Measurements from ENCODE around the gene CRNN.

DNA sequence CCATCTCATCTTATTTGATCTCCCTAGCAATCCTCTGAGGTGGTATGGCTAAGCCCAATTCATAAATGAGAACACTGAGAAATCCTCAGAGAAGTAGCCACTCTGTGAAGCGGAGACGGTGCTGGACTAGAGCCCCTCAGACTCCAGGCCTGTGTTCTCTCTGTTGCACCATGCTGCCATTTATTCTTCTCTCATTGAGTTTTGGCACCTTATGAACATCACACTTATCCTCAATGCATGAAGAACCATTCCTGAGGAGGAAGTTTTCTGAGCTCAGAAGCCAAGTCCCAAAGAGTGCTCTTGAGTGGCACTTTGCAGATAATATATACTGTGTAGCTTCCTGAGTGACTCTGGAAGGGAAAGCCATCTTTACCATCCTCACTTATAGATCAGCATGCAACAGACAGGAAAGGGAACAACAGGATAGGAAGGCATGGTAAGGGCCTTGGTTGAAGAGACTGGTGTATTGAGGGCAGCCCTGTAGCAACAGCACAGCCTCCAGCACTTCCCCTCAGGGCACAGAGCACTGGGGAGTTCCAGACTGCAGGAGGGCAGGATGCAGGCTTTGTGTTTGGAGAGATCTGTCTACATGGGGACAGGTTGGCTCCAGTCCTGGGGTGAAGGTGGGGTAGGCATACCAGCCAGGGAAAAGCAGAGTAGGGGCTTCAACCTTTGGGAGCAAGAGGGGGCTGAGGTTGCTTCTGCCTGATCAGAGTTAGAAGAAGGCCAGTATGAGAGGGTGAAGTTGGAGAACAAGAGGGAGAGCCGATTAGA, 1.6 kb upstream of the CRNN start:
- TF ChIP-seq EZH2 (IDR thresholded peaks at IDR 0.05) = no peak
- TF ChIP-seq POLR2AphosphoS5 (IDR thresholded peaks at IDR 0.05; ENCODE audit: borderline replicate concordance, low read depth, low read length) = no peak
- TF ChIP-seq FOXP2 (optimal IDR thresholded peaks at IDR 0.05; ENCODE audit: control extremely low read depth, extremely low read length, insufficient read depth) = no peak

All from SK-N-MC (cell line).